Hepatocyte (in vitro differentiated cells): ENCODE results near the gene ARL16.

Experiments used
- CTCF ChIP-seq: fragments of 200-600 bp; sonication (generic); IDR thresholded peaks from 2 replicates; pipeline ENCODE4 v1.5.1; 2016; ENCODE audit warnings: antibody characterized with exemption, mild to moderate bottlenecking; ENCODE audit not compliant: poor library complexity
- EZH2 ChIP-seq: fragments of 200-600 bp; sonication (generic); IDR thresholded peaks from 2 replicates; pipeline ENCODE4 v1.6.1; 2016; ENCODE audit warnings: antibody characterized with exemption, mild to moderate bottlenecking, borderline replicate concordance
- EZH2phosphoT487 ChIP-seq: fragments of 200-600 bp; sonication (generic); IDR thresholded peaks from one replicate; pipeline ENCODE4 v1.6.1; 2018; ENCODE audit warnings: antibody characterized with exemption, mild to moderate bottlenecking, low read depth, moderate library complexity; ENCODE audit not compliant: unreplicated experiment, severe bottlenecking

- no peak for TF ChIP-seq CTCF
- TF ChIP-seq EZH2 = no peak
- no peak for TF ChIP-seq EZH2phosphoT487
Measured at GRCh38 chr17:81706757-81707624, 23.4 kb upstream of the ARL16 start.
